K562 (cell line): ENCODE data around the gene GLI1. TPM values are rescaled to one million over a fixed set of nuclear protein-coding genes. Genes with fewer than 3 reads are reported as not detected.

Experiments
- ASH1L ChIP-seq: fragments of 450-650 bp; IDR thresholded peaks from 2 replicates; pipeline ENCODE4 v1.6.1; 2018; ENCODE audit warnings: borderline replicate concordance, mild to moderate bottlenecking, low read depth; ENCODE audit not compliant: partially characterized antibody
- ATF1 ChIP-seq, 2 experiments: fragments of 450-650 bp in 1 of 2; IDR thresholded peaks; 2 replicates each; pipeline ENCODE4 v1.6.1; 2016; ENCODE audit warnings: missing compliant biosample characterization in 1 of 2, missing genetic modification characterization in 1 of 2
- ESRRA ChIP-seq: fragments of 450-650 bp; IDR thresholded peaks from 2 replicates; pipeline ENCODE4 v1.6.1; 2014; ENCODE audit warnings: low read depth, mild to moderate bottlenecking, moderate library complexity, borderline replicate concordance
- ETV6 ChIP-seq, 3 experiments: fragments of 150-350 bp in 1 of 3; sonication (generic) in 1 of 3; formaldehyde crosslinking in 1 of 3; IDR thresholded peaks; 2 replicates each; pipeline versions ENCODE4 v1.6.1 to v1.8.0; 2014 to 2022; ENCODE audit warnings: borderline replicate concordance in 2 of 3, low read depth in 2 of 3, antibody characterized with exemption in 1 of 3, low read length in 1 of 3, mild to moderate bottlenecking in 1 of 3, missing genetic modification reagents in 1 of 3
- GTF2A2 ChIP-seq: IDR thresholded peaks from 2 replicates; pipeline ENCODE4 v1.6.1; 2016; ENCODE audit warnings: mild to moderate bottlenecking, missing genetic modification characterization, missing compliant biosample characterization
- KLF1 ChIP-seq: fragments of 450-650 bp; IDR thresholded peaks from 2 replicates; pipeline ENCODE4 v1.6.1; 2016; ENCODE audit warnings: missing genetic modification characterization, missing compliant biosample characterization
- NR4A1 ChIP-seq, 2 experiments: fragments of 250-450 bp in 1 of 2; fragments of 450-650 bp in 1 of 2; sonication (Bioruptor Pico) in 1 of 2; IDR thresholded peaks; 2 replicates each; pipeline versions ENCODE4 v1.4.0 to v1.6.1; 2016 to 2020; ENCODE audit warnings: mild to moderate bottlenecking in 2 of 2, missing compliant biosample characterization in 1 of 2, missing genetic modification characterization in 1 of 2, moderate library complexity in 1 of 2
- SRSF7 ChIP-seq: fragments of 200-400 bp; formaldehyde crosslinking; optimal IDR thresholded peaks from 2 replicates; pipeline ENCODE3; 2017; ENCODE audit warnings: mild to moderate bottlenecking, low read depth, low read length
- XRCC4 ChIP-seq: IDR thresholded peaks from one replicate; pipeline ENCODE4 v1.6.1; 2011; ENCODE audit not compliant: insufficient read depth, insufficient read length; ENCODE audit errors: extremely low read depth
- ZNF324 ChIP-seq: fragments of 250-450 bp; sonication (Bioruptor Pico); IDR thresholded peaks from 2 replicates; pipeline ENCODE4 v1.4.0; 2020; ENCODE audit warnings: mild to moderate bottlenecking
- polyA plus RNA-seq, 8 experiments: library from polyadenylated mRNA; depleted of rRNA in 4 of 8; stranded (reverse) in 5 of 8; unstranded in 3 of 8; fragments of >200 nt; fragmentation: Nextera tagmentation in 2 of 8; fragmentation: Illumina TruSeq in 1 of 8; extraction: Ambion mirVana in 2 of 8; extraction: Trizol in 1 of 8; gene quantifications; 2 replicates each; pipeline versions ENCODE4 v1.2.1 to v1.2.3, GENCODE V29; 2011 to 2014; ENCODE audit warnings: inconsistent platforms in 1 of 8, missing spikeins in 1 of 8
- total RNA-seq, 7 experiments: library from RNA; depleted of rRNA in 6 of 7; stranded (reverse); fragments of >200 nt in 6 of 7; fragmentation: Illumina TruSeq in 2 of 7; extraction: Trizol in 2 of 7; gene quantifications; 2 replicates each; pipeline versions ENCODE4 v1.2.1 to v1.2.3, GENCODE V29; 2011 to 2021; ENCODE audit warnings: low replicate concordance in 1 of 7
- TF ChIP-seq, protein P1 (sequence below): sonication (generic); formaldehyde crosslinking; IDR thresholded peaks from 2 replicates; pipeline ENCODE4 v1.5.0; 2020; ENCODE audit warnings: missing genetic modification reagents
- TF ChIP-seq, protein P2 (sequence below): fragments of 250-450 bp; sonication (Bioruptor Pico); IDR thresholded peaks from 2 replicates; pipeline ENCODE4 v1.8.0; 2022; ENCODE audit warnings: inconsistent platforms
- TF ChIP-seq, protein P3 (sequence below): sonication (generic); formaldehyde crosslinking; IDR thresholded peaks from 2 replicates; pipeline ENCODE4 v1.8.0; 2022; ENCODE audit warnings: missing genetic modification reagents, mild to moderate bottlenecking, moderate library complexity, borderline replicate concordance
- TF ChIP-seq, protein P4 (sequence below): sonication (generic); formaldehyde crosslinking; IDR thresholded peaks from 2 replicates; pipeline ENCODE4 v1.4.0; 2020; ENCODE audit warnings: mild to moderate bottlenecking, missing genetic modification reagents
- TF ChIP-seq, protein P5 (sequence below), 3 experiments: fragments of 200-800 bp in 1 of 3; fragments of 250-450 bp in 1 of 3; fragments of 450-650 bp in 1 of 3; sonication (Bioruptor Pico) in 1 of 3; sonication (Bioruptor generic) in 1 of 3; formaldehyde crosslinking in 1 of 3; IDR thresholded peaks; 2 replicates each; pipeline versions ENCODE4 v1.6.1 to v1.8.0; 2016 to 2022; ENCODE audit warnings: mild to moderate bottlenecking in 2 of 3, missing genetic modification characterization in 2 of 3, missing compliant biosample characterization in 1 of 3, moderate library complexity in 1 of 3

GLI1 gene
- total and polyA plus RNA-seq, 9 of the 15 experiments (the other 6 are each of a cell fraction or from before 2014, with no cell fraction given): 0.24 to 3.7 (median 0.61) TPM

DNA sequence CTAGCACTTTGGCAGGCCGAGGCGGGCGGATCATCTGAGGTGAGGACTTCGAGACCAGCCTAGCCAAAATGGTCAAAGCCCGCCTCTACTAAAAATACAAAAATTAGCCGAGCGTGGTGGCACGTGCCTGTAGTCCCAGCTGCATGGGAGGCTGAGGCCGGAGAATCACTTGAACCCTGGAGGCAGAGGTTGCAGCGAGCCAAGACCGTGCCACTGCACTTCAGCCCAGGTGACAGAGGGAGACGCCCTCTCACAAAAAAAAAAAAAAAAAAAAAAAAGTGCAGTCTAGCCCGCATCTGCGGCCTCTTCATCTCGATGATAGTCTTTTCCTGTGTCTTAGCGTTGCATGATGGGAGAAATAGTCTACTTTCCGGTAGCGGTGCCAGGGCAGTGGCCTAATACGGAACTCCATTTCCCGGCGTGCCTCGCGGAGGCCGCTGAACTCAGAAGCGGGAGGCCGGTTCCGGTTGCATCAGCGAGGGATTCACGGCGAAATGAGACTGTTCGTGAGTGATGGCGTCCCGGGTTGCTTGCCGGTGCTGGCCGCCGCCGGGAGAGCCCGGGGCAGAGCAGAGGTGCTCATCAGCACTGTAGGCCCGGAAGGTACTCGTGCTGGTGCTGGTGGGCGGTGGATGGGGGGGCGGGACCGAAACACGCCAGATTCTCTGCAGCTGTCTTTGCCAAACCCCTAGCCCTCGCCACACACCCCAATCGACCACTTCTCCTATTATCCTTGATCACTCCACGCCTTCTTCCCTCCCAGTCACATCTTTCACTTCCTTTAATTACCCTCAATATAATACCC, 28.2 kb downstream of the GLI1 start, which contains the start of gene MARS1 (continued):
- TF ChIP-seq XRCC4: no peak
- TF ChIP-seq, protein P1, sequence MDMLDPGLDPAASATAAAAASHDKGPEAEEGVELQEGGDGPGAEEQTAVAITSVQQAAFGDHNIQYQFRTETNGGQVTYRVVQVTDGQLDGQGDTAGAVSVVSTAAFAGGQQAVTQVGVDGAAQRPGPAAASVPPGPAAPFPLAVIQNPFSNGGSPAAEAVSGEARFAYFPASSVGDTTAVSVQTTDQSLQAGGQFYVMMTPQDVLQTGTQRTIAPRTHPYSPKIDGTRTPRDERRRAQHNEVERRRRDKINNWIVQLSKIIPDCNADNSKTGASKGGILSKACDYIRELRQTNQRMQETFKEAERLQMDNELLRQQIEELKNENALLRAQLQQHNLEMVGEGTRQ (CRISPR knock-in tag): no peak
- no peak for TF ChIP-seq ATF1 (CRISPR knock-in tag; IDR thresholded peaks at IDR 0.05)
- peak; percentile 79 for TF ChIP-seq ATF1 (tag; IDR thresholded peaks at IDR 0.05)
- TF ChIP-seq, protein P2, sequence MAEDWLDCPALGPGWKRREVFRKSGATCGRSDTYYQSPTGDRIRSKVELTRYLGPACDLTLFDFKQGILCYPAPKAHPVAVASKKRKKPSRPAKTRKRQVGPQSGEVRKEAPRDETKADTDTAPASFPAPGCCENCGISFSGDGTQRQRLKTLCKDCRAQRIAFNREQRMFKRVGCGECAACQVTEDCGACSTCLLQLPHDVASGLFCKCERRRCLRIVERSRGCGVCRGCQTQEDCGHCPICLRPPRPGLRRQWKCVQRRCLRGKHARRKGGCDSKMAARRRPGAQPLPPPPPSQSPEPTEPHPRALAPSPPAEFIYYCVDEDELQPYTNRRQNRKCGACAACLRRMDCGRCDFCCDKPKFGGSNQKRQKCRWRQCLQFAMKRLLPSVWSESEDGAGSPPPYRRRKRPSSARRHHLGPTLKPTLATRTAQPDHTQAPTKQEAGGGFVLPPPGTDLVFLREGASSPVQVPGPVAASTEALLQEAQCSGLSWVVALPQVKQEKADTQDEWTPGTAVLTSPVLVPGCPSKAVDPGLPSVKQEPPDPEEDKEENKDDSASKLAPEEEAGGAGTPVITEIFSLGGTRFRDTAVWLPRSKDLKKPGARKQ (CRISPR knock-in tag): no peak; the same call in 1 of the 2 replicates
- TF ChIP-seq, protein P3, sequence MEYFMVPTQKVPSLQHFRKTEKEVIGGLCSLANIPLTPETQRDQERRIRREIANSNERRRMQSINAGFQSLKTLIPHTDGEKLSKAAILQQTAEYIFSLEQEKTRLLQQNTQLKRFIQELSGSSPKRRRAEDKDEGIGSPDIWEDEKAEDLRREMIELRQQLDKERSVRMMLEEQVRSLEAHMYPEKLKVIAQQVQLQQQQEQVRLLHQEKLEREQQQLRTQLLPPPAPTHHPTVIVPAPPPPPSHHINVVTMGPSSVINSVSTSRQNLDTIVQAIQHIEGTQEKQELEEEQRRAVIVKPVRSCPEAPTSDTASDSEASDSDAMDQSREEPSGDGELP (CRISPR knock-in tag): peak; percentile 88
- no peak for TF ChIP-seq ASH1L
- no peak for TF ChIP-seq SRSF7
- no peak for TF ChIP-seq GTF2A2
- TF ChIP-seq, protein P4, sequence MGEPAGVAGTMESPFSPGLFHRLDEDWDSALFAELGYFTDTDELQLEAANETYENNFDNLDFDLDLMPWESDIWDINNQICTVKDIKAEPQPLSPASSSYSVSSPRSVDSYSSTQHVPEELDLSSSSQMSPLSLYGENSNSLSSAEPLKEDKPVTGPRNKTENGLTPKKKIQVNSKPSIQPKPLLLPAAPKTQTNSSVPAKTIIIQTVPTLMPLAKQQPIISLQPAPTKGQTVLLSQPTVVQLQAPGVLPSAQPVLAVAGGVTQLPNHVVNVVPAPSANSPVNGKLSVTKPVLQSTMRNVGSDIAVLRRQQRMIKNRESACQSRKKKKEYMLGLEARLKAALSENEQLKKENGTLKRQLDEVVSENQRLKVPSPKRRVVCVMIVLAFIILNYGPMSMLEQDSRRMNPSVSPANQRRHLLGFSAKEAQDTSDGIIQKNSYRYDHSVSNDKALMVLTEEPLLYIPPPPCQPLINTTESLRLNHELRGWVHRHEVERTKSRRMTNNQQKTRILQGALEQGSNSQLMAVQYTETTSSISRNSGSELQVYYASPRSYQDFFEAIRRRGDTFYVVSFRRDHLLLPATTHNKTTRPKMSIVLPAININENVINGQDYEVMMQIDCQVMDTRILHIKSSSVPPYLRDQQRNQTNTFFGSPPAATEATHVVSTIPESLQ (CRISPR knock-in tag): no peak
- TF ChIP-seq ETV6 (IDR thresholded peaks at IDR 0.05; ENCODE audit: borderline replicate concordance in 1 of 2, low read depth in 2 of 2, low read length in 1 of 2): no peak
- TF ChIP-seq ETV6 (CRISPR knock-in tag; IDR thresholded peaks at IDR 0.05; ENCODE audit: borderline replicate concordance): peak; percentile 70; the same call in 1 of the 2 replicates
- TF ChIP-seq, protein P5, sequence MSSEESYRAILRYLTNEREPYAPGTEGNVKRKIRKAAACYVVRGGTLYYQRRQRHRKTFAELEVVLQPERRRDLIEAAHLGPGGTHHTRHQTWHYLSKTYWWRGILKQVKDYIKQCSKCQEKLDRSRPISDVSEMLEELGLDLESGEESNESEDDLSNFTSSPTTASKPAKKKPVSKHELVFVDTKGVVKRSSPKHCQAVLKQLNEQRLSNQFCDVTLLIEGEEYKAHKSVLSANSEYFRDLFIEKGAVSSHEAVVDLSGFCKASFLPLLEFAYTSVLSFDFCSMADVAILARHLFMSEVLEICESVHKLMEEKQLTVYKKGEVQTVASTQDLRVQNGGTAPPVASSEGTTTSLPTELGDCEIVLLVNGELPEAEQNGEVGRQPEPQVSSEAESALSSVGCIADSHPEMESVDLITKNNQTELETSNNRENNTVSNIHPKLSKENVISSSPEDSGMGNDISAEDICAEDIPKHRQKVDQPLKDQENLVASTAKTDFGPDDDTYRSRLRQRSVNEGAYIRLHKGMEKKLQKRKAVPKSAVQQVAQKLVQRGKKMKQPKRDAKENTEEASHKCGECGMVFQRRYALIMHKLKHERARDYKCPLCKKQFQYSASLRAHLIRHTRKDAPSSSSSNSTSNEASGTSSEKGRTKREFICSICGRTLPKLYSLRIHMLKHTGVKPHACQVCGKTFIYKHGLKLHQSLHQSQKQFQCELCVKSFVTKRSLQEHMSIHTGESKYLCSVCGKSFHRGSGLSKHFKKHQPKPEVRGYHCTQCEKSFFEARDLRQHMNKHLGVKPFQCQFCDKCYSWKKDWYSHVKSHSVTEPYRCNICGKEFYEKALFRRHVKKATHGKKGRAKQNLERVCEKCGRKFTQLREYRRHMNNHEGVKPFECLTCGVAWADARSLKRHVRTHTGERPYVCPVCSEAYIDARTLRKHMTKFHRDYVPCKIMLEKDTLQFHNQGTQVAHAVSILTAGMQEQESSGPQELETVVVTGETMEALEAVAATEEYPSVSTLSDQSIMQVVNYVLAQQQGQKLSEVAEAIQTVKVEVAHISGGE (CRISPR knock-in tag; IDR thresholded peaks at IDR 0.05): peak in 1 of 3 experiments; percentile 89; a peak in 2 of 6 replicates
- no peak for TF ChIP-seq ZNF324 (CRISPR knock-in tag)
- no peak for TF ChIP-seq KLF1 (tag)
- TF ChIP-seq ESRRA: 0 out of 2 replicates have a peak, but pooled peaks have one; percentile 31
- TF ChIP-seq NR4A1 (CRISPR knock-in tag; IDR thresholded peaks at IDR 0.05): no peak
- no peak for TF ChIP-seq NR4A1 (tag; IDR thresholded peaks at IDR 0.05)
